SK-N-SH treated with all-trans-retinoic acid at 6 μM for 48 hours (cell line): ENCODE data around the gene ANKS3.

Source experiments
- ATAC-seq: fragments of 200-7000 bp; cut with Tn5 transposase; 3 replicates; pipeline ENCODE4 v1.9.1; 2020; ENCODE audit warnings: mild to moderate bottlenecking, moderate library complexity
- ARNTL ChIP-seq: fragments of 450-650 bp; formaldehyde crosslinking; IDR thresholded peaks from 2 replicates; pipeline ENCODE4 v1.5.0; 2020; ENCODE audit warnings: low read depth, mild to moderate bottlenecking, moderate library complexity, borderline replicate concordance
- BACH2 ChIP-seq: fragments of 250-450 bp; sonication (Bioruptor Pico); IDR thresholded peaks from 2 replicates; pipeline ENCODE4 v1.9.0; 2021; ENCODE audit warnings: mild to moderate bottlenecking, borderline replicate concordance
- CSDC2 ChIP-seq: fragments of 250-450 bp; sonication (Bioruptor Pico); IDR thresholded peaks from 2 replicates; pipeline ENCODE4 v1.5.0; 2020; ENCODE audit warnings: mild to moderate bottlenecking, moderate library complexity
- CSRNP3 ChIP-seq: fragments of 250-450 bp; sonication (Bioruptor Pico); IDR thresholded peaks from 2 replicates; pipeline ENCODE4 v1.5.1; 2021; ENCODE audit warnings: mild to moderate bottlenecking, moderate library complexity
- ESRRG ChIP-seq: fragments of 250-450 bp; sonication (Bioruptor Pico); IDR thresholded peaks from 2 replicates; pipeline ENCODE4 v1.6.1; 2021; ENCODE audit warnings: mild to moderate bottlenecking
- ISL1 ChIP-seq: fragments of 250-450 bp; sonication (Bioruptor Pico); IDR thresholded peaks from 2 replicates; pipeline ENCODE4 v2.1.2; 2022; ENCODE audit warnings: mild to moderate bottlenecking, moderate library complexity
- OSR1 ChIP-seq: fragments of 250-450 bp; sonication (Bioruptor Pico); IDR thresholded peaks from 2 replicates; pipeline ENCODE4 v1.8.0; 2022; ENCODE audit warnings: moderate library complexity, mild to moderate bottlenecking, inconsistent platforms
- PPARA ChIP-seq: fragments of 250-450 bp; sonication (Bioruptor Pico); IDR thresholded peaks from 2 replicates; pipeline ENCODE4 v1.5.0; 2020; ENCODE audit warnings: mild to moderate bottlenecking, borderline replicate concordance
- RARB ChIP-seq: fragments of 250-450 bp; sonication (Bioruptor Pico); IDR thresholded peaks from 2 replicates; pipeline ENCODE4 v1.8.0; 2021; ENCODE audit warnings: mild to moderate bottlenecking, moderate library complexity
- SNAI2 ChIP-seq: fragments of 250-450 bp; sonication (Bioruptor Pico); IDR thresholded peaks from 2 replicates; pipeline ENCODE4 v1.5.0; 2020; ENCODE audit warnings: mild to moderate bottlenecking, moderate library complexity
- TCF4 ChIP-seq: fragments of 250-450 bp; sonication (Bioruptor Pico); IDR thresholded peaks from 2 replicates; pipeline ENCODE4 v1.8.0; 2021; ENCODE audit warnings: mild to moderate bottlenecking, moderate library complexity, borderline replicate concordance
- ZC3H10 ChIP-seq: fragments of 250-450 bp; sonication (Bioruptor Pico); IDR thresholded peaks from 2 replicates; pipeline ENCODE4 v1.5.1; 2021; ENCODE audit warnings: mild to moderate bottlenecking, moderate library complexity
- ZFP3 ChIP-seq: fragments of 250-450 bp; sonication (Bioruptor Pico); IDR thresholded peaks from 2 replicates; pipeline ENCODE4 v1.5.0; 2020; ENCODE audit warnings: mild to moderate bottlenecking, moderate library complexity
- ZFP30 ChIP-seq: fragments of 450-650 bp; formaldehyde crosslinking; IDR thresholded peaks from 2 replicates; pipeline ENCODE4 v1.5.0; 2022; ENCODE audit warnings: mild to moderate bottlenecking, moderate library complexity
- ZNF565 ChIP-seq: fragments of 450-650 bp; formaldehyde crosslinking; conservative IDR thresholded peaks from 2 replicates; pipeline ENCODE4 v1.5.0; 2020; ENCODE audit warnings: low read depth, mild to moderate bottlenecking, moderate library complexity
- ZNF70 ChIP-seq: fragments of 450-650 bp; formaldehyde crosslinking; IDR thresholded peaks from 2 replicates; pipeline ENCODE4 v1.5.0; 2020; ENCODE audit warnings: mild to moderate bottlenecking, moderate library complexity
- ZNF8 ChIP-seq: fragments of 450-650 bp; formaldehyde crosslinking; IDR thresholded peaks from 2 replicates; pipeline ENCODE4 v1.5.0; 2020; ENCODE audit warnings: mild to moderate bottlenecking, moderate library complexity
- TF ChIP-seq, protein P1 (sequence below): fragments of 250-450 bp; sonication (Bioruptor Pico); IDR thresholded peaks from 2 replicates; pipeline ENCODE4 v1.8.0; 2020; ENCODE audit warnings: mild to moderate bottlenecking, moderate library complexity, borderline replicate concordance
- TF ChIP-seq, protein P2 (sequence below): fragments of 250-450 bp; sonication (Bioruptor Pico); IDR thresholded peaks from 2 replicates; pipeline ENCODE4 v1.5.1; 2020; ENCODE audit warnings: low read depth, mild to moderate bottlenecking, moderate library complexity
- TF ChIP-seq, protein P3 (sequence below): fragments of 250-450 bp; sonication (Bioruptor Pico); IDR thresholded peaks from 2 replicates; pipeline ENCODE4 v1.8.0; 2021; ENCODE audit warnings: low read depth, mild to moderate bottlenecking, moderate library complexity, borderline replicate concordance
- TF ChIP-seq, protein P4 (sequence below): fragments of 250-450 bp; sonication (Bioruptor Pico); IDR thresholded peaks from 2 replicates; pipeline ENCODE4 v1.5.0; 2020; ENCODE audit warnings: mild to moderate bottlenecking, moderate library complexity

Gene ANKS3

GRCh38 chr16:4688674-4689045 is 45.4 kb downstream of the ANKS3 start:
- TF ChIP-seq SNAI2 (CRISPR knock-in tag), result no peak
- TF ChIP-seq, protein P1, sequence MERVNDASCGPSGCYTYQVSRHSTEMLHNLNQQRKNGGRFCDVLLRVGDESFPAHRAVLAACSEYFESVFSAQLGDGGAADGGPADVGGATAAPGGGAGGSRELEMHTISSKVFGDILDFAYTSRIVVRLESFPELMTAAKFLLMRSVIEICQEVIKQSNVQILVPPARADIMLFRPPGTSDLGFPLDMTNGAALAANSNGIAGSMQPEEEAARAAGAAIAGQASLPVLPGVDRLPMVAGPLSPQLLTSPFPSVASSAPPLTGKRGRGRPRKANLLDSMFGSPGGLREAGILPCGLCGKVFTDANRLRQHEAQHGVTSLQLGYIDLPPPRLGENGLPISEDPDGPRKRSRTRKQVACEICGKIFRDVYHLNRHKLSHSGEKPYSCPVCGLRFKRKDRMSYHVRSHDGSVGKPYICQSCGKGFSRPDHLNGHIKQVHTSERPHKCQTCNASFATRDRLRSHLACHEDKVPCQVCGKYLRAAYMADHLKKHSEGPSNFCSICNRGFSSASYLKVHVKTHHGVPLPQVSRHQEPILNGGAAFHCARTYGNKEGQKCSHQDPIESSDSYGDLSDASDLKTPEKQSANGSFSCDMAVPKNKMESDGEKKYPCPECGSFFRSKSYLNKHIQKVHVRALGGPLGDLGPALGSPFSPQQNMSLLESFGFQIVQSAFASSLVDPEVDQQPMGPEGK (CRISPR knock-in tag), result no peak
- TF ChIP-seq ZNF565, result no peak
- TF ChIP-seq, protein P2, sequence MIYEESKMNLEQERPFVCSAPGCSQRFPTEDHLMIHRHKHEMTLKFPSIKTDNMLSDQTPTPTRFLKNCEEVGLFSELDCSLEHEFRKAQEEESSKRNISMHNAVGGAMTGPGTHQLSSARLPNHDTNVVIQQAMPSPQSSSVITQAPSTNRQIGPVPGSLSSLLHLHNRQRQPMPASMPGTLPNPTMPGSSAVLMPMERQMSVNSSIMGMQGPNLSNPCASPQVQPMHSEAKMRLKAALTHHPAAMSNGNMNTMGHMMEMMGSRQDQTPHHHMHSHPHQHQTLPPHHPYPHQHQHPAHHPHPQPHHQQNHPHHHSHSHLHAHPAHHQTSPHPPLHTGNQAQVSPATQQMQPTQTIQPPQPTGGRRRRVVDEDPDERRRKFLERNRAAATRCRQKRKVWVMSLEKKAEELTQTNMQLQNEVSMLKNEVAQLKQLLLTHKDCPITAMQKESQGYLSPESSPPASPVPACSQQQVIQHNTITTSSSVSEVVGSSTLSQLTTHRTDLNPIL (CRISPR knock-in tag), result no peak
- no peak for TF ChIP-seq ZNF70 (CRISPR knock-in tag)
- TF ChIP-seq ZFP3 (CRISPR knock-in tag), result no peak
- TF ChIP-seq ISL1 (CRISPR knock-in tag), result no peak
- TF ChIP-seq, protein P3, sequence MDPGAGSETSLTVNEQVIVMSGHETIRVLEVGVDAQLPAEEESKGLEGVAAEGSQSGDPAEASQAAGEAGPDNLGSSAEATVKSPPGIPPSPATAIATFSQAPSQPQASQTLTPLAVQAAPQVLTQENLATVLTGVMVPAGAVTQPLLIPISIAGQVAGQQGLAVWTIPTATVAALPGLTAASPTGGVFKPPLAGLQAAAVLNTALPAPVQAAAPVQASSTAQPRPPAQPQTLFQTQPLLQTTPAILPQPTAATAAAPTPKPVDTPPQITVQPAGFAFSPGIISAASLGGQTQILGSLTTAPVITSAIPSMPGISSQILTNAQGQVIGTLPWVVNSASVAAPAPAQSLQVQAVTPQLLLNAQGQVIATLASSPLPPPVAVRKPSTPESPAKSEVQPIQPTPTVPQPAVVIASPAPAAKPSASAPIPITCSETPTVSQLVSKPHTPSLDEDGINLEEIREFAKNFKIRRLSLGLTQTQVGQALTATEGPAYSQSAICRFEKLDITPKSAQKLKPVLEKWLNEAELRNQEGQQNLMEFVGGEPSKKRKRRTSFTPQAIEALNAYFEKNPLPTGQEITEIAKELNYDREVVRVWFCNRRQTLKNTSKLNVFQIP (CRISPR knock-in tag), result no peak
- no peak for TF ChIP-seq PPARA (CRISPR knock-in tag)
- TF ChIP-seq ZNF8 (CRISPR knock-in tag), result no peak
- TF ChIP-seq BACH2 (CRISPR knock-in tag), result no peak
- TF ChIP-seq OSR1 (CRISPR knock-in tag), result no peak
- TF ChIP-seq CSRNP3 (CRISPR knock-in tag), result no peak
- TF ChIP-seq ARNTL (CRISPR knock-in tag), result no peak
- no peak for TF ChIP-seq RARB (CRISPR knock-in tag)
- TF ChIP-seq CSDC2 (CRISPR knock-in tag), result no peak
- TF ChIP-seq TCF4 (CRISPR knock-in tag), result no peak
- TF ChIP-seq, protein P4, sequence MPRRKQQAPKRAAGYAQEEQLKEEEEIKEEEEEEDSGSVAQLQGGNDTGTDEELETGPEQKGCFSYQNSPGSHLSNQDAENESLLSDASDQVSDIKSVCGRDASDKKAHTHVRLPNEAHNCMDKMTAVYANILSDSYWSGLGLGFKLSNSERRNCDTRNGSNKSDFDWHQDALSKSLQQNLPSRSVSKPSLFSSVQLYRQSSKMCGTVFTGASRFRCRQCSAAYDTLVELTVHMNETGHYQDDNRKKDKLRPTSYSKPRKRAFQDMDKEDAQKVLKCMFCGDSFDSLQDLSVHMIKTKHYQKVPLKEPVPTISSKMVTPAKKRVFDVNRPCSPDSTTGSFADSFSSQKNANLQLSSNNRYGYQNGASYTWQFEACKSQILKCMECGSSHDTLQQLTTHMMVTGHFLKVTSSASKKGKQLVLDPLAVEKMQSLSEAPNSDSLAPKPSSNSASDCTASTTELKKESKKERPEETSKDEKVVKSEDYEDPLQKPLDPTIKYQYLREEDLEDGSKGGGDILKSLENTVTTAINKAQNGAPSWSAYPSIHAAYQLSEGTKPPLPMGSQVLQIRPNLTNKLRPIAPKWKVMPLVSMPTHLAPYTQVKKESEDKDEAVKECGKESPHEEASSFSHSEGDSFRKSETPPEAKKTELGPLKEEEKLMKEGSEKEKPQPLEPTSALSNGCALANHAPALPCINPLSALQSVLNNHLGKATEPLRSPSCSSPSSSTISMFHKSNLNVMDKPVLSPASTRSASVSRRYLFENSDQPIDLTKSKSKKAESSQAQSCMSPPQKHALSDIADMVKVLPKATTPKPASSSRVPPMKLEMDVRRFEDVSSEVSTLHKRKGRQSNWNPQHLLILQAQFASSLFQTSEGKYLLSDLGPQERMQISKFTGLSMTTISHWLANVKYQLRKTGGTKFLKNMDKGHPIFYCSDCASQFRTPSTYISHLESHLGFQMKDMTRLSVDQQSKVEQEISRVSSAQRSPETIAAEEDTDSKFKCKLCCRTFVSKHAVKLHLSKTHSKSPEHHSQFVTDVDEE, result no peak
- no peak for ATAC-seq

- TF ChIP-seq SNAI2 (CRISPR knock-in tag), result no peak
- TF ChIP-seq BACH2 (CRISPR knock-in tag), result no peak
- TF ChIP-seq ZC3H10 (CRISPR knock-in tag), result no peak
- TF ChIP-seq ZNF70 (CRISPR knock-in tag), result no peak
- TF ChIP-seq ZNF565, result no peak
- TF ChIP-seq ZNF8 (CRISPR knock-in tag), result no peak
- TF ChIP-seq, protein P3 (CRISPR knock-in tag), result no peak
- TF ChIP-seq, protein P4, result no peak
- TF ChIP-seq, protein P1 (CRISPR knock-in tag), result no peak
- no peak for TF ChIP-seq PPARA (CRISPR knock-in tag)
- TF ChIP-seq ESRRG (CRISPR knock-in tag), result no peak
- TF ChIP-seq ARNTL (CRISPR knock-in tag), result no peak
- no peak for TF ChIP-seq ZFP30 (CRISPR knock-in tag)
- no peak for TF ChIP-seq RARB (CRISPR knock-in tag)
- TF ChIP-seq TCF4 (CRISPR knock-in tag), result no peak
- no peak for TF ChIP-seq OSR1 (CRISPR knock-in tag)
- no peak for ATAC-seq
Observed at GRCh38 chr16:4687946-4688673, 46.0 kb downstream of the ANKS3 start.
